Neural cell (in vitro differentiated cells): ENCODE data around the gene VAMP5. TPM values are rescaled to one million over a fixed set of nuclear protein-coding genes. Genes with fewer than 3 reads are reported as not detected.

ENCODE experiments used
- H2AFZ ChIP-seq: fragments of 200-600, 300-800 bp; sonication (generic), shearing (Covaris generic); 2 replicates; pipeline ENCODE4 v1.6.0; 2014; ENCODE audit warnings: low read depth, mild to moderate bottlenecking, antibody characterized with exemption, low read length, moderate library complexity
- H3F3A ChIP-seq: fragments of 200-600 bp; shearing (Covaris generic); 2 replicates; pipeline ENCODE4 v1.6.1; 2016; ENCODE audit warnings: mild to moderate bottlenecking, moderate library complexity, mixed read lengths, antibody characterized with exemption, low read length; ENCODE audit not compliant: insufficient read depth, poor library complexity, severe bottlenecking
- H3K27ac ChIP-seq: fragments of 200-600, 300-800 bp; sonication (generic), shearing (Covaris generic); 2 replicates; pipeline ENCODE4 v1.5.1; 2014; ENCODE audit warnings: mild to moderate bottlenecking, low read length, moderate library complexity
- H3K27me3 ChIP-seq: fragments of 300-800, 200-600 bp; sonication (generic), shearing (Covaris generic); 2 replicates; pipeline ENCODE4 v1.6.0; 2014; ENCODE audit warnings: mild to moderate bottlenecking, low read depth, low read length, moderate library complexity; ENCODE audit not compliant: insufficient read depth
- H3K36me3 ChIP-seq: fragments of 300-800, 200-600 bp; sonication (generic), shearing (Covaris generic); 2 replicates; pipeline ENCODE4 v1.5.1; 2014; ENCODE audit warnings: mild to moderate bottlenecking, antibody characterized with exemption, low read length, moderate library complexity; ENCODE audit not compliant: insufficient read depth
- H3K4me2 ChIP-seq: fragments of 300-800, 200-600 bp; sonication (generic), shearing (Covaris generic); 2 replicates; pipeline ENCODE4 v1.6.0; 2014; ENCODE audit warnings: mild to moderate bottlenecking, low read length
- H3K4me3 ChIP-seq: fragments of 300-800, 200-600 bp; sonication (generic), shearing (Covaris generic); 2 replicates; pipeline ENCODE4 v1.5.1; 2014; ENCODE audit warnings: mild to moderate bottlenecking, low read length, moderate library complexity
- H3K79me2 ChIP-seq: fragments of 200-600 bp; shearing (Covaris generic); replicated peaks from 2 replicates; pipeline ENCODE4 v1.6.0; 2014; ENCODE audit warnings: mild to moderate bottlenecking, low read length, moderate library complexity; ENCODE audit not compliant: insufficient read depth
- H3K9ac ChIP-seq: fragments of 300-800, 200-600 bp; sonication (generic), shearing (Covaris generic); 2 replicates; pipeline ENCODE4 v1.6.1; 2016; ENCODE audit warnings: mild to moderate bottlenecking, low read length, mixed read lengths
- H3K9me2 ChIP-seq: fragments of 200-600 bp; shearing (Covaris generic); 2 replicates; pipeline ENCODE4 v1.6.1; 2016; ENCODE audit warnings: mild to moderate bottlenecking, low read length, mixed read lengths; ENCODE audit not compliant: insufficient read depth
- H3K9me3 ChIP-seq: fragments of 200-600, 300-800 bp; sonication (generic), shearing (Covaris generic); 2 replicates; pipeline ENCODE4 v1.6.1; 2016; ENCODE audit warnings: mild to moderate bottlenecking, mixed run types, low read length, moderate library complexity, mixed read lengths
- H4K20me1 ChIP-seq: fragments of 200-600 bp; shearing (Covaris generic); 2 replicates; pipeline ENCODE4 v1.6.1; 2016; ENCODE audit warnings: mild to moderate bottlenecking, mixed run types; ENCODE audit not compliant: insufficient read depth
- CTCF ChIP-seq: fragments of 450-650 bp; IDR thresholded peaks from 2 replicates; pipeline ENCODE4 v1.5.1; 2014; ENCODE audit warnings: antibody characterized with exemption, mild to moderate bottlenecking, moderate library complexity; ENCODE audit not compliant: poor library complexity, severe bottlenecking
- EP300 ChIP-seq: fragments of 450-650 bp; conservative IDR thresholded peaks from 2 replicates; pipeline ENCODE4 v1.6.1; 2014; ENCODE audit warnings: antibody characterized with exemption, mild to moderate bottlenecking, moderate library complexity; ENCODE audit not compliant: poor library complexity, severe bottlenecking
- EZH2 ChIP-seq: fragments of 200-600, 300-800 bp; shearing (Covaris generic), sonication (generic); IDR thresholded peaks from 2 replicates; pipeline ENCODE4 v1.6.1; 2014; ENCODE audit warnings: antibody characterized with exemption, low read length, borderline replicate concordance, mild to moderate bottlenecking; ENCODE audit not compliant: insufficient read depth, poor library complexity, severe bottlenecking
- MXI1 ChIP-seq: fragments of 450-650 bp; conservative IDR thresholded peaks from 2 replicates; pipeline ENCODE4 v1.6.1; 2014; ENCODE audit warnings: antibody characterized with exemption, mild to moderate bottlenecking; ENCODE audit not compliant: poor library complexity, severe bottlenecking
- POLR2AphosphoS5 ChIP-seq: IDR thresholded peaks from 2 replicates; pipeline ENCODE4 v1.6.1; 2012
- RAD21 ChIP-seq: fragments of 450-650 bp; conservative IDR thresholded peaks from 2 replicates; pipeline ENCODE4 v1.6.1; 2014; ENCODE audit warnings: antibody characterized with exemption, mild to moderate bottlenecking, moderate library complexity
- REST ChIP-seq: IDR thresholded peaks from 2 replicates; pipeline ENCODE4 v1.6.1; 2012; ENCODE audit warnings: borderline replicate concordance
- SMC3 ChIP-seq: fragments of 450-650 bp; conservative IDR thresholded peaks from 2 replicates; pipeline ENCODE4 v1.6.1; 2014; ENCODE audit warnings: antibody characterized with exemption, mild to moderate bottlenecking, moderate library complexity; ENCODE audit not compliant: poor library complexity
- TAF1 ChIP-seq: IDR thresholded peaks from 2 replicates; pipeline ENCODE4 v1.6.1; 2012; ENCODE audit warnings: low read depth
- polyA plus RNA-seq: library from polyadenylated mRNA; depleted of rRNA; stranded (reverse); fragments of >200 nt; gene quantifications from 2 replicates; pipeline ENCODE4 v1.2.3, GENCODE V29; 2014

VAMP5 gene
- polyA plus RNA-seq, 1 donor from 2014 or later = not detected

- no peaks in the 10 kb centered on the region for H3K36me3 ChIP-seq
- H3K27ac ChIP-seq = no peak overlapping the region
- no peak overlapping the region for H3K4me3 ChIP-seq
- no peaks in the 10 kb centered on the region for H3K27me3 ChIP-seq
- peaks cover 11% of the 10 kb centered on the region for H3K79me2 ChIP-seq
- H3K4me2 ChIP-seq = no peak overlapping the region
- TF ChIP-seq MXI1 = no peak
- TF ChIP-seq EP300 = no peak
- no peak for TF ChIP-seq RAD21
- no peak for TF ChIP-seq EZH2
- no peak for TF ChIP-seq REST
- TF ChIP-seq CTCF = no peak
- TF ChIP-seq SMC3 = no peak
- TF ChIP-seq TAF1 = no peak
- no peak for TF ChIP-seq POLR2AphosphoS5
- no peaks in the 10 kb centered on the region for H4K20me1 ChIP-seq
- H3F3A ChIP-seq = no peaks in the 10 kb centered on the region
- H3K9me3 ChIP-seq = no peaks in the 10 kb centered on the region
- H2AFZ ChIP-seq = no peak overlapping the region
- H3K9ac ChIP-seq = no peak overlapping the region
- no peaks in the 10 kb centered on the region for H3K9me2 ChIP-seq
Measured at GRCh38 chr2:85593023-85593422, 8.8 kb downstream of the VAMP5 start.

- Histone ChIP-seq H3K4me2 (peak overlapping the region; percentile 83), H3F3A (no peaks in the 10 kb centered on the region), H3K79me2 (peaks cover 11% of the 10 kb centered on the region), H3K9me3 (no peaks in the 10 kb centered on the region), H2AFZ (peak overlapping the region; percentile 92), H3K36me3 (no peaks in the 10 kb centered on the region), H3K27me3 (no peaks in the 10 kb centered on the region), H3K9me2 (no peaks in the 10 kb centered on the region), H3K27ac (peak overlapping the region; percentile 83), H4K20me1 (no peaks in the 10 kb centered on the region), H3K4me3 (peak overlapping the region; percentile 85), H3K9ac (peak overlapping the region; percentile 89)
- TF ChIP-seq EP300 (no peak), EZH2 (no peak), REST (no peak), RAD21 (no peak), MXI1 (no peak), CTCF (no peak), SMC3 (no peak)
Measured at GRCh38 chr2:85594715-85595300, 10.6 kb downstream of the VAMP5 start.
